Cardiac muscle cell (in vitro differentiated cells and primary cell): ENCODE measurements around the gene DCD. TPM values are rescaled to one million over a fixed set of nuclear protein-coding genes. Genes with fewer than 3 reads are reported as not detected.

Source experiments
- DNase-seq, 2 donors: peaks; one replicate each; pipeline versions ENCODE4 v3.0.0 to v3.0.0-alpha.2; 2010 to 2017; ENCODE audit warnings: low read depth in 1 of 2, low spot score in 1 of 2
- H3K27ac ChIP-seq: fragments of 200-600 bp; sonication (generic); 2 replicates; pipeline ENCODE4 v1.5.1; 2016
- H3K27me3 ChIP-seq: fragments of 200-600 bp; sonication (generic); 2 replicates; pipeline ENCODE4 v1.6.0; 2016; ENCODE audit warnings: control low read depth
- H3K36me3 ChIP-seq: fragments of 200-600 bp; sonication (generic); 2 replicates; pipeline ENCODE4 v1.5.1; 2016; ENCODE audit warnings: control low read depth
- H3K4me1 ChIP-seq: fragments of 200-600 bp; sonication (generic); 2 replicates; pipeline ENCODE4 v1.8.1; 2017; ENCODE audit warnings: low read depth, mild to moderate bottlenecking, mixed run types
- H3K4me3 ChIP-seq: fragments of 200-600 bp; sonication (generic); 2 replicates; pipeline ENCODE4 v1.5.1; 2016; ENCODE audit warnings: mild to moderate bottlenecking
- H3K9me3 ChIP-seq: fragments of 200-600 bp; sonication (generic); 2 replicates; pipeline ENCODE4 v1.5.1; 2017; ENCODE audit warnings: low read depth, mild to moderate bottlenecking, control low read depth
- CTCF ChIP-seq: IDR thresholded peaks from 2 replicates; pipeline ENCODE4 v1.5.1; 2012; ENCODE audit warnings: low read depth, mild to moderate bottlenecking, low read length
- polyA plus RNA-seq: library from polyadenylated mRNA; unstranded; fragments of >200 nt; fragmentation: Nextera tagmentation; extraction: Ambion mirVana; gene quantifications from 2 replicates; pipeline ENCODE4 v1.2.1, GENCODE V29; 2016
- total RNA-seq: library from RNA; depleted of rRNA; stranded (reverse); fragments of >200 nt; gene quantifications from 2 replicates; pipeline ENCODE4 v1.2.3, GENCODE V29; 2016

The DCD gene
- total and polyA plus RNA-seq, 2 experiments from 2014 or later: 0.22 TPM; not detected in 1

- H3K27ac ChIP-seq: no peak overlapping the region
- no peaks in the 10 kb centered on the region for H3K9me3 ChIP-seq
- no peak overlapping the region for H3K4me3 ChIP-seq
- no peaks in the 10 kb centered on the region for H3K36me3 ChIP-seq
- no peak for TF ChIP-seq CTCF
- DNase-seq: peak in 1 of 2 donors; percentile 40
- no peaks in the 10 kb centered on the region for H3K27me3 ChIP-seq
- peaks cover 9% of the 10 kb centered on the region for H3K4me1 ChIP-seq
Observed at GRCh38 chr12:54601841-54602240, 46.3 kb downstream of the DCD start.

DNA sequence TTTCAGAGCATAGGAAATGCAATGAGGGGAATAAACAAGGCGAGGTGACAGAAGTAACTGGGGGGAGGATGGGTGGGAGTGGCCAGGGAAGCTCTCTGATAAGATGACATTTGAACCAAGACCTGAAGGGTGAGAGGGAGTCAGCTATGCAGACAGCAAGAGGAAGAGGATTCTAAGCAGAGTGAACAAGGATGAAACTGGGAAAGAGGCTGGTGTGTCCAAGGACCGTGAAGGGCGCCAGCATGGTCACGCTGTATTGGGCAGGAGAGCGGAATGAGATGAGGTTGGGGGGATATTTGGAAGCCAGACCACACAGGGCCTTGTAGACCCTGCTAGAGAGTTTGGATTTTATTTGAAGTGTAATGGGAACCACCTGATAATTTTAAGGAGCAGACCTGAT is 49.2 kb downstream of the DCD start:
- no peaks in the 10 kb centered on the region for H3K9me3 ChIP-seq
- H3K27me3 ChIP-seq: no peaks in the 10 kb centered on the region
- no peaks in the 10 kb centered on the region for H3K36me3 ChIP-seq
- H3K4me3 ChIP-seq: no peak overlapping the region
- H3K4me1 ChIP-seq: peaks cover 9% of the 10 kb centered on the region
- TF ChIP-seq CTCF: no peak
- DNase-seq: no peak
- H3K27ac ChIP-seq: no peak overlapping the region

- TF ChIP-seq CTCF: peak; percentile 93
- no peak overlapping the region for H3K4me3 ChIP-seq
- no peaks in the 10 kb centered on the region for H3K27me3 ChIP-seq
- H3K36me3 ChIP-seq: no peaks in the 10 kb centered on the region
- H3K9me3 ChIP-seq: no peaks in the 10 kb centered on the region
- peaks cover 15% of the 10 kb centered on the region for H3K4me1 ChIP-seq
- peak; percentile 75 to 83 for DNase-seq
- no peak overlapping the region for H3K27ac ChIP-seq
Observed at GRCh38 chr12:54596526-54596946, 51.6 kb downstream of the DCD start.

DNA sequence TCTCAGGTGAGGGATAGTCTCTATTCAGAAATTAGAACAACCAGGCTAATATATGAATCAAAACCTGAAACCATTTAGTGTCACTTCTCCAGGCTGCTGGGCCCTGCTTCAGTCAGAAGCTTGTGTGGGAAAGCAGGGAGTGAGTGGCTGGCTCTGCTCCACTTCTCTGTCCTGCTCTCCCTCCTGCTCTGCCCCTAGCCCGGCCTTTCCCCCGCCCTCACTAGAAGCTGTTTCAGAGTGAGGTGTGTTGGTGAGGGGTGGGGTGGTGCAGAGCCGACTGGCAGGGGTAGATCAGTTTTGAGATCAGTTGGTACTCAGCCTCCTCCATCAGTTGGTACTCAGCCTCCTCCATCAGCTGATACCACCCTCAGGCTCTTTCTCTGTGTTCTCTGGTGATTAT is 52.7 kb downstream of the DCD start:
- TF ChIP-seq CTCF: no peak
- no peak for DNase-seq
- Histone ChIP-seq H3K4me3 (no peak overlapping the region), H3K9me3 (no peaks in the 10 kb centered on the region), H3K4me1 (peaks cover 24% of the 10 kb centered on the region), H3K27ac (no peak overlapping the region), H3K36me3 (no peaks in the 10 kb centered on the region), H3K27me3 (no peaks in the 10 kb centered on the region)

Other genes starting within 250 kb of the DCD start
- 45.9 and 55.8 TPM in 2 replicates for gene ITGA5, start 229.1 kb downstream of the DCD start, total RNA-seq
- gene ITGA5, start 229.1 kb downstream of the DCD start, polyA plus RNA-seq: 52.6 and 53.2 TPM in 2 replicates
- gene GTSF1, start 174.8 kb downstream of the DCD start, total RNA-seq: not detected in 2 replicates
- 0.40 TPM in 1 of 2 replicates, not detected in the other for gene GTSF1, start 174.8 kb downstream of the DCD start, polyA plus RNA-seq
- 0.06 and 0.28 TPM in 2 replicates for gene NCKAP1L, start 150.6 kb downstream of the DCD start, total RNA-seq
- 0.07 and 0.19 TPM in 2 replicates for gene NCKAP1L, start 150.6 kb downstream of the DCD start, polyA plus RNA-seq
- gene PDE1B, start 98.8 kb downstream of the DCD start, total RNA-seq: 17.0 and 23.7 TPM in 2 replicates
- gene PDE1B, start 98.8 kb downstream of the DCD start, polyA plus RNA-seq: 22.1 and 25.6 TPM in 2 replicates
- gene PPP1R1A, start 59.7 kb downstream of the DCD start, total RNA-seq: 138 and 154 TPM in 2 replicates
- gene PPP1R1A, start 59.7 kb downstream of the DCD start, polyA plus RNA-seq: 196 and 266 TPM in 2 replicates
- gene LACRT, start 13.5 kb downstream of the DCD start, total RNA-seq: not detected in 2 replicates
- gene LACRT, start 13.5 kb downstream of the DCD start, polyA plus RNA-seq: not detected in 2 replicates
- not detected in 2 replicates for gene MUCL1, start 206.2 kb upstream of the DCD start, total RNA-seq
- gene MUCL1, start 206.2 kb upstream of the DCD start, polyA plus RNA-seq: not detected in 2 replicates